Fibroblast of mammary gland (primary cell): ENCODE results near the gene KIAA1958.

Experiments
- DNase-seq: peaks from one replicate; pipeline ENCODE4 v3.0.0-alpha.2; 2010; ENCODE audit warnings: low read depth
- H3K4me3 ChIP-seq: 2 replicates; pipeline ENCODE4 v1.5.1; 2011; ENCODE audit warnings: low read depth, mild to moderate bottlenecking, low read length, moderate library complexity; ENCODE audit not compliant: control insufficient read depth
- CTCF ChIP-seq: conservative IDR thresholded peaks from 2 replicates; pipeline ENCODE4 v1.5.1; 2011; ENCODE audit warnings: low read depth, low read length, inconsistent platforms; ENCODE audit not compliant: control insufficient read depth, insufficient read depth

Gene KIAA1958

GRCh38 chr9:112640311-112640710, 153.7 kb downstream of the KIAA1958 start:
- DNase-seq, result no peak
- TF ChIP-seq CTCF, result no peak

DNA sequence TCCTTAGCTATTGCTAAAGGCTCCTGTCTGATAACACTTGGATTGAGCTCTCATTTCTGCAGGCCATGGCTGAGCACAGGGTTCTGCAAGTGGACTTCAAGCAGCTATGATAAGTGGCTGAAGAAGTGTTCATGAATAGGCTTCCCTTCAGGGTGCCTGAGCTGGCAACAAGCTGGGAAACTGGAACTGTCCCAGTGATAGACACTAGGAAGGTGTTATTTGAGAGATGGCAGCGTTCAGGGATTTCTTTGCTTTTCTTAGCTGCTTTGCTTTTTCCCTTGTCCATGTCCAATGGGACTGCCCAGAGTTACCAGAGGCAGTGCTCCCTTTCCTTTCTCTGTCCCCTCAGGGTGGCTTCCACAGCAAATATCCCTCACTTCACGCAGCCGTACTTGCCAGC, 155.5 kb downstream of the KIAA1958 start:
- TF ChIP-seq CTCF, result no peak
- H3K4me3 ChIP-seq, result no peak overlapping the region
- no peak for DNase-seq

More at GRCh38 chr9:112640311-112640710, 153.7 kb downstream of the KIAA1958 start:
- no peak overlapping the region for H3K4me3 ChIP-seq

- DNase-seq, result no peak
- H3K4me3 ChIP-seq, result no peak overlapping the region
- TF ChIP-seq CTCF, result no peak
Measured at GRCh38 chr9:112647596-112647995, 161.0 kb downstream of the KIAA1958 start.

DNA sequence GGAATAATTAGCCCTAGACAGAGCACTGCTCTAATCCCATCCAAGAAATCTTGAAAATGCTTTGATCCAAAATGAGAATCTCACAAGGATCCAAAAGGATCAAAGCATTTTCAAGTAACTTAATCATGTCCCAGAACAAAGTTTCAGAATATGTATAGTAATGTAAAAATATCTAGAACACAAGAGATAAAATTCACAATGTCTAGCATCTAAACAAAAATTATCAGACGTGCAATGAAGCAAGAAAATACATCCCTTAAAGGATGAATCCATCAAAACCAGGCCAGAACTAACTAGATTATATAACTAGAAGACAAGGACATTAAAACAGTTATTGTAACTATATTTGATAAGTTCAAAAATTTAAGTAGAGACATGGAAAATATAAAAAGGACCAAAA, 162.0 kb downstream of the KIAA1958 start:
- TF ChIP-seq CTCF, result no peak
- DNase-seq, result no peak
- H3K4me3 ChIP-seq, result no peak overlapping the region

GRCh38 chr9:112654282-112654681, 167.7 kb downstream of the KIAA1958 start:
- DNase-seq, result no peak

DNA sequence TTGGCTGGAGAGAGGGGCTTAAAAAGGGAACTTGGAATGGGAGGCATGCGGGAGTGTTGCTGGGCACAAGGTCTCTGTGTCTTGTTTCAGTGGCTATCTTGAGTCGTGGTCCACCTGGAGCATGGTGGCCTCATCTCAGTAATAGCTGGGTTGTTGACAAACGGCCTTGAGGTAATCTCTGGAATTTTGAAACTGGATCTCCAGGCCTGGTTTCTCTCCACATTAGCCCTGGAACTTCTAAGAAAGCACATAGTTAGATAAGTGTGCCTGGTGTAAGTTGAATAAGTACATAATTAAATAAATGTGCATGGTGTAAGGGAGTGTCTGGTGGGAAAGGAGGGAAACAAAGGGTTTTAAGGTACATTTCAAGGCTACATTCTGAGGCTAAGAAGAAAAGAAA, 169.0 kb downstream of the KIAA1958 start:
- DNase-seq, result no peak
- H3K4me3 ChIP-seq, result no peak overlapping the region
- TF ChIP-seq CTCF, result no peak

More at GRCh38 chr9:112654282-112654681, 167.7 kb downstream of the KIAA1958 start:
- no peak for TF ChIP-seq CTCF
- H3K4me3 ChIP-seq, result no peak overlapping the region

GRCh38 chr9:112659906-112660305, 173.3 kb downstream of the KIAA1958 start:
- no peak overlapping the region for H3K4me3 ChIP-seq
- TF ChIP-seq CTCF, result no peak
- DNase-seq, result no peak
